ENCODE measurements around the gene BCL2L11.

Gene BCL2L11

GRCh38 chr2:111143107-111143842 lies 22.6 kb downstream of the BCL2L11 start:
- no peak for DNase-seq (ENCODE audit: low spot score)

GRCh38 chr2:111143843-111144198 lies 23.1 kb downstream of the BCL2L11 start:
- no peak for DNase-seq (ENCODE audit: low spot score)

- DNase-seq (ENCODE audit: low spot score) = no peak
These were observed 24.5 kb downstream of the BCL2L11 start for GRCh38 chr2:111145103-111145760.

- DNase-seq (ENCODE audit: low spot score) = no peak
These were observed 25.2 kb downstream of the BCL2L11 start for GRCh38 chr2:111145951-111146350.

GRCh38 chr2:111148225-111148873 lies 27.6 kb downstream of the BCL2L11 start:
- DNase-seq (ENCODE audit: low spot score) = no peak

GRCh38 chr2:111148925-111149324 lies 28.2 kb downstream of the BCL2L11 start:
- DNase-seq (ENCODE audit: low spot score) = no peak

GRCh38 chr2:111149882-111150455 lies 29.3 kb downstream of the BCL2L11 start:
- DNase-seq (ENCODE audit: low spot score) = no peak

- no peak for DNase-seq (ENCODE audit: low spot score)
These were observed 34.0 kb downstream of the BCL2L11 start for GRCh38 chr2:111154758-111155157.

GRCh38 chr2:111155610-111156009 lies 34.9 kb downstream of the BCL2L11 start:
- no peak for DNase-seq (ENCODE audit: low spot score)

GRCh38 chr2:111156529-111156928 lies 35.8 kb downstream of the BCL2L11 start:
- no peak for DNase-seq (ENCODE audit: low spot score)

- DNase-seq (ENCODE audit: low spot score) = no peak
These were observed 36.5 kb downstream of the BCL2L11 start for GRCh38 chr2:111157071-111157661.

GRCh38 chr2:111157798-111158197 lies 37.1 kb downstream of the BCL2L11 start:
- DNase-seq (ENCODE audit: low spot score) = no peak

GRCh38 chr2:111159641-111160040 lies 38.9 kb downstream of the BCL2L11 start:
- DNase-seq (ENCODE audit: low spot score) = no peak

- DNase-seq (ENCODE audit: low spot score) = no peak
These were observed 40.0 kb downstream of the BCL2L11 start for GRCh38 chr2:111160758-111161157.

- DNase-seq (ENCODE audit: low spot score) = no peak
These were observed 41.3 kb downstream of the BCL2L11 start for GRCh38 chr2:111161971-111162370.

- no peak for DNase-seq (ENCODE audit: low spot score)
These were observed 42.1 kb downstream of the BCL2L11 start for GRCh38 chr2:111162718-111163331.

- no peak for DNase-seq (ENCODE audit: low spot score)
These were observed 43.4 kb downstream of the BCL2L11 start for GRCh38 chr2:111164078-111164477.

- DNase-seq (ENCODE audit: low spot score) = no peak
These were observed 44.4 kb downstream of the BCL2L11 start for GRCh38 chr2:111165084-111165483.

GRCh38 chr2:111166115-111166514 lies 45.4 kb downstream of the BCL2L11 start:
- DNase-seq (ENCODE audit: low spot score) = no peak

- DNase-seq (ENCODE audit: low spot score) = no peak
These were observed 46.6 kb downstream of the BCL2L11 start for GRCh38 chr2:111167076-111167862.

- DNase-seq (ENCODE audit: low spot score) = no peak
These were observed 47.1 kb downstream of the BCL2L11 start for GRCh38 chr2:111167863-111168162.
